ENCODE data around the gene IRF1. TPM values are rescaled to one million over a fixed set of nuclear protein-coding genes. Genes with fewer than 3 reads are reported as not detected.

IRF1 gene
- polyA plus RNA-seq, 1 donor, result 100 TPM

DNA sequence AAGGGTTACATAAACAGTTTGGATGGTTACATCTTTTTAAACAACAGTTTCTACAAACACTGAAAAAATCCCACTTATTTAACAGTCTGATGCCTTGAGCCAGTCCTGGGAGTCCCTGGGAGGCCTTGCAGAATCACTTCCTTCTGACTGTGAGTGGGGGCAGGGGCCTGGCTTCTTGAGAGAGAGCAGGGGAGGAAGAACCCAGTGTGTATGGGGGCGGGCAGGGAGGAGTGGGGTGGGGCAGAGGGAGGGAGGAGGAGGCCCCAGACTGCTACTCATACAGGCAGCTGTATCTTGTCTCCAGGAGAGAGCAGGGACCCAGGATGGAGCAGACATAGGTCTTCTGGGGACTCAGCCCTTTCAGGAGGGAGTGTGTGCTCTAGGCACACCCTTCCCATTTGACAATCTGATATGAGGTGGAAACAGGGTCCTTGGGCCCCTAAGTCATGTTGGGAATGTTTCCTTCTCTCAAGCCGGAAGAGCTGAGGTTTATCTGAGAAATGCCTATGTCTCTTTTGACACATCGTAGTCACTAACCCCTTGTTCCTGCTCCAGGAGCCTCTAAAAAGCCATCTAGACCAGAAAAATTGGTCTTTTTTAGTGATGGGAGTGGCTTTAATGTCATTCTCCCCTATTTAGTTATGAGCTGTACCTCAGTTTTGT is 52.8 kb downstream of the IRF1 start:
- peak; percentile 76 to 82 for DNase-seq
- H3K4me1 ChIP-seq (ENCODE audit: control insufficient read depth, insufficient read depth, low read length), result peaks cover 42% of the 10 kb centered on the region

GRCh38 chr5:132436936-132437335 is 53.6 kb downstream of the IRF1 start:
- no CpG with 5 or more reads among the region's 3 CpGs for WGBS (ENCODE audit: insufficient coverage, low lambda C conversion rate)
- no peak overlapping the region for H3K4me3 ChIP-seq (ENCODE audit: low read length)
- H3K27ac ChIP-seq (ENCODE audit: low read length), result peak overlapping the region; percentile 46
- no peaks in the 10 kb centered on the region for H3K36me3 ChIP-seq (ENCODE audit: control insufficient read depth, insufficient read depth, low read length)
- DNase-seq, result no peak
- peaks cover 50% of the 10 kb centered on the region for H3K4me1 ChIP-seq (ENCODE audit: control insufficient read depth, insufficient read depth, low read length)
- H3K27me3 ChIP-seq (ENCODE audit: control insufficient read depth, insufficient read depth, low read length), result no peaks in the 10 kb centered on the region
- H3K9me3 ChIP-seq (ENCODE audit: control insufficient read depth, low read depth, low read length), result no peaks in the 10 kb centered on the region

More for the DNA sequence above, 52.8 kb downstream of the IRF1 start:
- Histone ChIP-seq H3K9me3 (ENCODE audit: control insufficient read depth, low read depth, low read length) (no peaks in the 10 kb centered on the region), H3K36me3 (ENCODE audit: control insufficient read depth, insufficient read depth, low read length) (no peaks in the 10 kb centered on the region), H3K27ac (ENCODE audit: low read length) (peak overlapping the region; percentile 46), H3K4me3 (ENCODE audit: low read length) (no peak overlapping the region), H3K27me3 (ENCODE audit: control insufficient read depth, insufficient read depth, low read length) (no peaks in the 10 kb centered on the region)
- no CpG with 5 or more reads among the region's 3 CpGs for WGBS (ENCODE audit: insufficient coverage, low lambda C conversion rate)

DNA sequence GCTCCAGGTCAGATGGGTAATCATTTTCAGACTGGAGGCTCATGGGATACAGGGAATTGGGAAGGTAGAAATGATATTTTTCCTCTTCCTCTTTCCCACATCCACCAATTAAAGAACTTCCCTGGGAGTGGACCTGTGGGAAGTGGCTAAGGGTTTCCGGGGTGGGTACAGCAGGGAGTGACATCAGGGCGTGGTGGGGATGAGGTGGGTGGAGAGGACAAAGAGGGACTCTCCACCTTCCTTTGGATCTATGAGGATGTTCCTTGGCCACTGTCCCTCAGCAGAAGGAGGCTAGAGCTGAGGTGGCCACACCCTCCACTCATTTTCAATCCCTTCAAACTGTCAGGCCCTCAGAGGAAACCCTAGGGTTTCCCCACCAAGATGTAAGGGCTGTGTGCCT is 54.7 kb downstream of the IRF1 start:
- Histone ChIP-seq H3K27me3 (ENCODE audit: control insufficient read depth, insufficient read depth, low read length) (no peaks in the 10 kb centered on the region), H3K9me3 (ENCODE audit: control insufficient read depth, low read depth, low read length) (no peaks in the 10 kb centered on the region), H3K36me3 (ENCODE audit: control insufficient read depth, insufficient read depth, low read length) (no peaks in the 10 kb centered on the region), H3K4me1 (ENCODE audit: control insufficient read depth, insufficient read depth, low read length) (peaks cover 58% of the 10 kb centered on the region), H3K4me3 (ENCODE audit: low read length) (no peak overlapping the region), H3K27ac (ENCODE audit: low read length) (peak overlapping the region; percentile 78)
- DNase-seq, result no peak
- WGBS (ENCODE audit: insufficient coverage, low lambda C conversion rate), result no CpG with 5 or more reads among the region's 2 CpGs

- Histone ChIP-seq H3K4me3 (ENCODE audit: low read length) (no peak overlapping the region), H3K4me1 (ENCODE audit: control insufficient read depth, insufficient read depth, low read length) (peaks cover 58% of the 10 kb centered on the region), H3K27me3 (ENCODE audit: control insufficient read depth, insufficient read depth, low read length) (no peaks in the 10 kb centered on the region), H3K9me3 (ENCODE audit: control insufficient read depth, low read depth, low read length) (no peaks in the 10 kb centered on the region), H3K36me3 (ENCODE audit: control insufficient read depth, insufficient read depth, low read length) (no peaks in the 10 kb centered on the region), H3K27ac (ENCODE audit: low read length) (peak overlapping the region; percentile 78)
- DNase-seq, result no peak
- no CpG with 5 or more reads among the region's 2 CpGs for WGBS (ENCODE audit: insufficient coverage, low lambda C conversion rate)
Measured at GRCh38 chr5:132435447-132435846, 55.1 kb downstream of the IRF1 start.

DNA sequence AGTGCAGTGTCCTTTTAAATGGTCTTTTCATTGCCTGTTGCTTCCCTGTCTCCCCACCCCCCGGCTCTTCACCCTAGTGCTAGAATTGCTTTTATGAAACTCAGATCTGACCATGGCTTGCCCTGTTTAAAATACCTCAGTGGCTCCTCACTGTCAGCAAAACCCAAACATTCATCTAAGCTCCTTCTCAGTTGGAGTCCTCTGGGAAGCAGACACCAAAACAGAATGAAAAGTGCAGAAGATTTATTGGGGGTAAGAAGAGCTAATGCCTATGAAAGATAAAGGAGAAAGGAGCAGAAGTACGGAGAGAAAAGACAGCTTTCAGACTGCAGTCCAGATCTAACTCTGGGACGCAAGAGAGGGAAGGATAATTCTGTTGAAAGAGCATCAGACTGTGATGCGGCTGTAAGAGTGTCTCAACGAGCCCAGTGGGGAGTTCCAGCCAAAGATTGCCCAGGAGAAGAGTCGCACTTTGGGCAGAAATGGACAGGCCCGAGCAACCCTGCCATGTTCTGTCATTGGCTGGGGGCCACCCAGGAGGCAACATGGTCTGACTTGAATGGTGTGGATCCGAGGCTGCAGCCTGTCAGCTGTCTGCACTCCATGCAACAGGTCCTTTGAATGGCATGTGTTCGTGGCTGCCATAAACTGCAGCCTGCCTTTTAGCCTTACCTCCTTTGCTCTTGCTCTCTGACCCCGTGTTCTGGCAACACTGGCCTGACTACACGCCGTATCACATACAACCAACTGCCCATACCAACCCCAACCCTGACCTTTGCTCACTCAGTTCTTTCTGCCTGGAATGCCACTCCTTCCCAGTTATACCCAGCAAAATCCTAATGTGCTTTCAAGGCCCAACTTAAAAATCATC is 55.9 kb downstream of the IRF1 start:
- Histone ChIP-seq H3K4me1 (ENCODE audit: control insufficient read depth, insufficient read depth, low read length) (peaks cover 65% of the 10 kb centered on the region), H3K36me3 (ENCODE audit: control insufficient read depth, insufficient read depth, low read length) (peaks cover 3% of the 10 kb centered on the region)
- peak in 1 of 2 donors; percentile 80 for DNase-seq

DNA sequence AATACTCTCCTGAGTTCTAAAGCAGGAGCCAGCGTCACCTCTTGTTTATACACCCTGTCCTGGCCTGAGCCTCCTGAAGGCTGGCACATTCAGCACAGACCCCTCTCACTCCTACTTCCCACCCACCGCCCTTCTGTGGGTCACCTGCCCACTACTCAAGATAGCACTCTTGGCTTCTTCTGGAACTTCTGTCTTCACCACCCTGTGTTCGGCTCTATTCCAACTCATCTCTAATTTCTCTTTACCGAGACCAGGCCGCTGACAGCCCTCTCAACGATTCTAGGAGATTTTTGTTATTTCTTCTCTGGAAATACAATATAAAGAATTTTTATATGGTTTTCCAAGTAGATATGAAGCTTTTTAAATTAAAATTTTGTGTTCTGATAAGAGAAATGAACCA is 57.4 kb downstream of the IRF1 start:
- peaks cover 3% of the 10 kb centered on the region for H3K36me3 ChIP-seq (ENCODE audit: control insufficient read depth, insufficient read depth, low read length)
- H3K27ac ChIP-seq (ENCODE audit: low read length), result peak overlapping the region; percentile 5
- H3K27me3 ChIP-seq (ENCODE audit: control insufficient read depth, insufficient read depth, low read length), result no peaks in the 10 kb centered on the region
- no peaks in the 10 kb centered on the region for H3K9me3 ChIP-seq (ENCODE audit: control insufficient read depth, low read depth, low read length)
- H3K4me1 ChIP-seq (ENCODE audit: control insufficient read depth, insufficient read depth, low read length), result peaks cover 79% of the 10 kb centered on the region
- H3K4me3 ChIP-seq (ENCODE audit: low read length), result no peak overlapping the region
- DNase-seq, result no peak
- 100% methylated on average over 1 of the region's 6 CpGs for WGBS (ENCODE audit: insufficient coverage, low lambda C conversion rate)

More for the DNA sequence above, 55.9 kb downstream of the IRF1 start:
- Histone ChIP-seq H3K9me3 (ENCODE audit: control insufficient read depth, low read depth, low read length) (no peaks in the 10 kb centered on the region), H3K27me3 (ENCODE audit: control insufficient read depth, insufficient read depth, low read length) (no peaks in the 10 kb centered on the region), H3K4me3 (ENCODE audit: low read length) (no peak overlapping the region), H3K27ac (ENCODE audit: low read length) (peak overlapping the region; percentile 78)
- WGBS (ENCODE audit: insufficient coverage, low lambda C conversion rate), result 53% methylated on average over 2 of the region's 12 CpGs

DNA sequence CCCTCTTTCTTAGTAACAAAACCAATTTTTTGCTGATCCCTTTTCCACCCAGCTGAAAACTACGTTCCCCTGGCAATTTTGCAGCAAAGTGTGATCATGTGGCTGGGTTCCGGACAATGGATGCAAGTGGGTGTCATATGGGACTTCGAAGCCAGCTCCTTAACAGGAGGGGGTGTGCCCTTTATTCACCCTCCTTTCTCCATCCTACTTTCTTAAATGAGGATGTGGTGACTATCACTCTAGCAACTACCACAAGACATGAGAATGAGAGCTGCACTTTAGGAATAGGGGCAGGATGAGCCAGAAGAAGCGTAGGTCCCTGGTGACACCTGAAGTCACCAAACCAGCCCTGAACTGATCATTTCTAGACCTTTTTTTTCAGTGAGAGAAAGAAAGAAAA is 58.9 kb downstream of the IRF1 start:
- Histone ChIP-seq H3K27me3 (ENCODE audit: control insufficient read depth, insufficient read depth, low read length) (no peaks in the 10 kb centered on the region), H3K36me3 (ENCODE audit: control insufficient read depth, insufficient read depth, low read length) (peaks cover 3% of the 10 kb centered on the region), H3K4me1 (ENCODE audit: control insufficient read depth, insufficient read depth, low read length) (peaks cover 83% of the 10 kb centered on the region), H3K27ac (ENCODE audit: low read length) (no peak overlapping the region), H3K4me3 (ENCODE audit: low read length) (no peak overlapping the region), H3K9me3 (ENCODE audit: control insufficient read depth, low read depth, low read length) (no peaks in the 10 kb centered on the region)
- no peak for DNase-seq
- WGBS (ENCODE audit: insufficient coverage, low lambda C conversion rate), result no CpG with 5 or more reads among the region's 4 CpGs

Other genes starting within 250 kb of the IRF1 start
- 17.9 TPM for gene PDLIM4, start 233.1 kb downstream of the IRF1 start, polyA plus RNA-seq
- 9.6 TPM for gene SLC22A4, start 196.4 kb downstream of the IRF1 start, polyA plus RNA-seq
- 35.1 TPM for gene SLC22A5, start 121.1 kb downstream of the IRF1 start, polyA plus RNA-seq
- gene IL5, start 52.7 kb upstream of the IRF1 start, polyA plus RNA-seq, result 0.07 TPM
- 31.1 TPM for gene RAD50, start 66.2 kb upstream of the IRF1 start, polyA plus RNA-seq
- gene IL13, start 167.4 kb upstream of the IRF1 start, polyA plus RNA-seq, result 0.07 TPM
- not detected for gene IL4, start 183.2 kb upstream of the IRF1 start, polyA plus RNA-seq
- 9.1 TPM for gene KIF3A, start 246.8 kb upstream of the IRF1 start, polyA plus RNA-seq